ENCODE measurements around the gene LARP1B.

DNA sequence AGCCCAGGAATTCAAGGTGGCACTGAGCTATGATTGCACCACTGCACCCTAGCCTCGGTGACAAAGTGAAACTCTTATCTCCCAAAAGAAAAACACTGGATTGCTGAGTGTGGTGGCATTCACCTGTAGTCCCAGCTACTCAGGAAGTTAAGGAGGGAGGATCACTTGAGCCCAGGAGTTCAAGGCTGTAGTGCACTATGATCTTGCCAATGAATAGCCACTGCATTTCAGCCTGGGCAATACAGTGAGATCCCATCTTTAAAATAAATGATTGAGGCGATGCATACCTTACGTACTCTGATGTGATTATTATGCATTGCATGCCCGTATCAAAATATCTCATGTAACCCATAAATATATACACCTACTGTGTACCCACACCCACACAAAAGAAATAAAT is 31.2 kb upstream of the LARP1B start:
- TF ChIP-seq CTCF (IDR thresholded peaks at IDR 0.05; ENCODE audit: insufficient read depth, low read depth, low read length) (no peak), EZH2 (IDR thresholded peaks at IDR 0.05; ENCODE audit: insufficient read depth, low read length) (no peak)
